ENCODE measurements around the gene STARD4. TPM values are rescaled to one million over a fixed set of nuclear protein-coding genes. Genes with fewer than 3 reads are reported as not detected.

Gene STARD4
- total and polyA plus RNA-seq, 7 experiments from 2014 or later = 3.7 to 70.8 (median 12.3) TPM

DNA sequence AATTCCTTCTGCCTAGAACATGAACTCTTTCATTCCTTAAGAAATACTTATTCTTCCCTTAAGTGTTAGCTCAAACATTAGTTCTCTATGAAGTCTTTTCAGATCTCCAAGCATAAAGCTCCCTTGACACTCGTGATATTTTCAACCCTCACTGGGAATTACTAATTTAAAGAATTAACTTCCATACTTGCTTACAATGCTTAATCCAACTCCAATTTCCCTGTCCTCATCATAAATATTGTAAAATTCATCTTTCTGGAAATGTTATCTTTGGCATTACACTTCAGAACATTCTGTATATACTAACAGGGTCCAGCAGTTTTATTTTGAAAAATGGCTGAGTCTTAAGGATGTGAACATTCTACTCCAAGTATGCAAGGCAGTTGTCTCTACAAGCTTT, 7.2 kb downstream of the STARD4 start:
- peak overlapping the region in 1 of 9 donors; percentile 0 for H3K27ac Mint-ChIP-seq
- no peaks in the 10 kb centered on the region for H3K9me3 Mint-ChIP-seq
- H3K36me3 Mint-ChIP-seq = peaks cover 0 to 21% (median 0%) of the 10 kb centered on the region in 5 donors
- H3K27me3 Mint-ChIP-seq = no peaks in the 10 kb centered on the region
- Histone ChIP-seq H3K9me3 (ENCODE audit: control insufficient read depth in 2 of 3, low read length in 3 of 3) (no peaks in the 10 kb centered on the region), H3K4me1 (ENCODE audit: control insufficient read depth in 2 of 2, insufficient read depth in 2 of 2, low read length in 2 of 2) (peaks cover 0 to 3% of the 10 kb centered on the region in 2 donors), H3K4me3 (ENCODE audit: low read length) (no peak overlapping the region), H3K36me3 (ENCODE audit: control insufficient read depth in 2 of 3, insufficient read depth in 3 of 3, low read length in 3 of 3) (no peaks in the 10 kb centered on the region), H3K27ac (ENCODE audit: low read depth, low read length) (no peak overlapping the region), H3K27me3 (ENCODE audit: control insufficient read depth in 2 of 2, insufficient read depth in 2 of 2, low read length in 2 of 2) (no peaks in the 10 kb centered on the region)
- ATAC-seq (no peak), DNase-seq (no peak)
- ChIA-PET CTCF (no interaction called here), POLR2A (interaction anchor here (1.0 kb wide), 2 partner anchors 12 to 18 kb away, joined by 4 to 5 read pairs; no protein-coding TSS in a partner anchor)
- H3K4me3 Mint-ChIP-seq = no peak overlapping the region
- intact Hi-C loops (cut with micrococcal nuclease) = no loop called here
- H3K4me1 Mint-ChIP-seq = peaks cover 4 to 56% (median 6%) of the 10 kb centered on the region in 7 donors

DNA sequence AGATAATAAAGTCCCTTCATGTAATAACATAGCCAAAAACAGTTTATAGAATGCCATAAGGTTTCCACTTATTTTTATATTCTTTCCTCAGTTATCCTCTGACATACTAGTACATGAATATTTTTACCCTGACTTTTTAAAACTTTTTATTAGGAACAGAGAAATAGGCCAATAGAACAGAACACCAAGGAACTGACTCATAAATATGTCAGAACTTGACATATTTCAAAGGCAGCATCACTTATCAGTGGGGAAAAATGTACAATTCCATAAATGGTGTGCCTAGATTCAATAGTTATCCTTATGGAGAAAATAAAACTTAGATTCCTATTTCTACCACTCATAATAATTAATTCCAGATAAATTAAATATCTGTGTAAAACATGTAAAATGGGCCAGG, 9.4 kb downstream of the STARD4 start:
- H3K4me1 Mint-ChIP-seq = peaks cover 0 to 58% (median 6%) of the 10 kb centered on the region in 7 donors
- no peak overlapping the region for H3K4me3 Mint-ChIP-seq
- peaks cover 0 to 26% (median 3%) of the 10 kb centered on the region in 5 donors for H3K36me3 Mint-ChIP-seq
- H3K9me3 Mint-ChIP-seq = no peaks in the 10 kb centered on the region
- Histone ChIP-seq H3K36me3 (ENCODE audit: control insufficient read depth in 2 of 3, insufficient read depth in 3 of 3, low read length in 3 of 3) (peaks cover 0 to 7% (median 0%) of the 10 kb centered on the region in 3 experiments), H3K9me3 (ENCODE audit: control insufficient read depth in 2 of 3, low read length in 3 of 3) (no peaks in the 10 kb centered on the region), H3K4me1 (ENCODE audit: control insufficient read depth in 2 of 2, insufficient read depth in 2 of 2, low read length in 2 of 2) (peaks cover 0 to 3% of the 10 kb centered on the region in 2 donors), H3K27me3 (ENCODE audit: control insufficient read depth in 2 of 2, insufficient read depth in 2 of 2, low read length in 2 of 2) (no peaks in the 10 kb centered on the region), H3K27ac (ENCODE audit: low read depth, low read length) (no peak overlapping the region), H3K4me3 (ENCODE audit: low read length) (no peak overlapping the region)
- intact Hi-C loops (cut with micrococcal nuclease) = no loop called here
- DNase-seq (no peak), ATAC-seq (no peak)
- no peaks in the 10 kb centered on the region for H3K27me3 Mint-ChIP-seq
- ChIA-PET CTCF (no interaction called here), POLR2A (no interaction called here)
- H3K27ac Mint-ChIP-seq = no peak overlapping the region

DNA sequence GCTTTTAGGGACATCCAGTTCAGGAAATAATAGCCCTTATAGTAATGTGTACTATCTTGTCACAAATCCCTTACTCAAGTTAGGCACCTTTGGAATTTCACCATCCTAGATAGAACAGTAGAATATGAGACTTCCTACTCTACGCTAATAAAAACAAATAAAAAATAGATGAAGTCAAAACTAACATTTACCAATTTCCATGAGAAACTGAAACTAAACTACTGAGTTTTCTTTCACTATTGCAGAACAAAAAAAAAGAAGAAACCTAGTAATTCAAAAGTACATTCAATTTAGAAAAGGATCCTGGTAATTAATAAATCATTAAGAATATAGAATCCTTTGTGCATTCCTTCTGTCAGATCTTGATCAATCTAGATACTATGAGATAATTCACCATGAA, 14.0 kb downstream of the STARD4 start:
- peaks cover 0 to 12% (median 0%) of the 10 kb centered on the region in 3 experiments for H3K36me3 ChIP-seq (ENCODE audit: control insufficient read depth in 2 of 3, insufficient read depth in 3 of 3, low read length in 3 of 3)
- Mint-ChIP-seq H3K4me1 (peaks cover 0 to 50% (median 8%) of the 10 kb centered on the region in 7 donors), H3K27me3 (no peaks in the 10 kb centered on the region), H3K9me3 (peaks cover 0 to 3% (median 0%) of the 10 kb centered on the region in 11 donors), H3K36me3 (peaks cover 3 to 40% (median 8%) of the 10 kb centered on the region in 5 donors), H3K27ac (peak overlapping the region; percentile 5 to 83 (median 59)), H3K4me3 (peak overlapping the region in 1 of 10 donors; percentile 24)
- DNase-seq (no peak), ATAC-seq (no peak)
- no peak overlapping the region for H3K4me3 ChIP-seq (ENCODE audit: low read length)
- no peaks in the 10 kb centered on the region for H3K27me3 ChIP-seq (ENCODE audit: control insufficient read depth in 2 of 2, insufficient read depth in 2 of 2, low read length in 2 of 2)
- intact Hi-C loops (cut with micrococcal nuclease) = no loop called here
- H3K9me3 ChIP-seq (ENCODE audit: control insufficient read depth in 2 of 3, low read length in 3 of 3) = no peaks in the 10 kb centered on the region
- POLR2A ChIA-PET = no interaction called here
- CTCF ChIA-PET = no interaction called here
- H3K4me1 ChIP-seq (ENCODE audit: control insufficient read depth in 2 of 2, insufficient read depth in 2 of 2, low read length in 2 of 2) = no peaks in the 10 kb centered on the region
- H3K27ac ChIP-seq (ENCODE audit: low read depth, low read length) = no peak overlapping the region

DNA sequence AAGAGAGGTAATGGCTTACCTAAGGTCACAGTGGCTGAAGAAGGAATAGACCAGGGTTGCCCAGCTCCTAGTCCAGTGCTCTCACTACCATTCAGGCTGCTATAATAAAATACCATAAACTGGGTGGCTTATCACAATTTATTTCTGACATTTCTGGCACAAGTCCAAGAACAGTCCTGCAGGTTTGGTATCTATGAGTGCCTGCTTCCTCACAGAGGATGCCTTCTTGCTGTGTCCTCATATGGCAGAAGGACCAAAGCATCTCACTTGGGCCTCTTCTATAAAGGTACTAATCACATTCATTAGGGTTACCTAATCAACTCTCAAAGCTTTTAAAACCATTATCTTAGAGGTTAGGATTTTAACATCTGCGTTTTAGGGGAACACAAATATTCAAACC, 17.2 kb downstream of the STARD4 start:
- ATAC-seq = no peak

DNA sequence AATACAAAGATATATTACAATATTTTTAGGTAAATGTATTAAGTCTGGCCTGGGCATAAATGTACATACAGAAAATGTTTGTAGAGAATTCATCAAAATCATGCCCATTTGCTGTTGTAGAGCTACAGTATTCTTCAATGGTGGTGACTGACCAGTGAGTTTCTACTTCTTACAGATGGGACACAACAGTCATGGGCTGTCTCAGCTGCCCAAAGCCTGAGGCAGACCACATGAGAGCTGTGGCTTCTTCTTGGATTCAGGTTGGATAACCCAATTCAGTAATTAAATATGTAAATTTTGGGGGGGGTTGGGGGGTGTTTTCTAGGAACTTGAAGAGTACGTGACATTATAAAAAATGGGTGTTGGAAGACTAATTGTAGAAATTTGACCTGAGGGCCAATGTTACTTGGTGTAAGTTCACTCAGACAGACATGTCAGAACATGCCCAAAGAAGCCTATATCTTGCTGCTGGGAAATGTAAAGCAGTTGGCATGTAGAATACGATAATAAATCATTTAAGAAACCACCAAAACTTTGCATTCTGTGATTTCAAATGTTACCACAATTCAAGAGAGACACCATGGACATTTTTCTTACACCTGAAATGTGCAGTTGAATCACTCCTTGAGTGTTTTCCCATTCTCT, 17.9 kb downstream of the STARD4 start:
- H3K27me3 ChIP-seq (ENCODE audit: control insufficient read depth in 2 of 2, insufficient read depth in 2 of 2, low read length in 2 of 2) = no peaks in the 10 kb centered on the region
- H3K36me3 ChIP-seq (ENCODE audit: control insufficient read depth in 2 of 3, insufficient read depth in 3 of 3, low read length in 3 of 3) = peaks cover 0 to 11% (median 0%) of the 10 kb centered on the region in 3 experiments
- no peak overlapping the region for H3K4me3 Mint-ChIP-seq
- H3K4me3 ChIP-seq (ENCODE audit: low read length) = no peak overlapping the region
- intact Hi-C loops (cut with micrococcal nuclease) = no loop called here
- H3K36me3 Mint-ChIP-seq = peaks cover 4 to 40% (median 15%) of the 10 kb centered on the region in 5 donors
- ChIA-PET CTCF (no interaction called here), POLR2A (interaction anchor here (0.6 to 1.2 kb wide), 2 partner anchors 15 to 212 kb away, joined by 3 read pairs; no protein-coding TSS in a partner anchor)
- DNase-seq (no peak), ATAC-seq (no peak)
- H3K9me3 Mint-ChIP-seq = peaks cover 0 to 3% (median 0%) of the 10 kb centered on the region in 11 donors
- peaks cover 0 to 41% (median 11%) of the 10 kb centered on the region in 7 donors for H3K4me1 Mint-ChIP-seq
- H3K9me3 ChIP-seq (ENCODE audit: control insufficient read depth in 2 of 3, low read length in 3 of 3) = no peaks in the 10 kb centered on the region
- H3K27me3 Mint-ChIP-seq = no peaks in the 10 kb centered on the region
- no peak overlapping the region for H3K27ac ChIP-seq (ENCODE audit: low read depth, low read length)
- H3K27ac Mint-ChIP-seq = peak overlapping the region in 6 of 9 donors; percentile 3 to 77 (median 54)
- no peaks in the 10 kb centered on the region for H3K4me1 ChIP-seq (ENCODE audit: control insufficient read depth in 2 of 2, insufficient read depth in 2 of 2, low read length in 2 of 2)

More for the DNA sequence above, 17.2 kb downstream of the STARD4 start:
- H3K4me3 ChIP-seq (ENCODE audit: low read length) = no peak overlapping the region
- CTCF ChIA-PET = no interaction called here
- peaks cover 0 to 3% (median 0%) of the 10 kb centered on the region in 11 donors for H3K9me3 Mint-ChIP-seq
- peaks cover 0 to 12% (median 0%) of the 10 kb centered on the region in 3 experiments for H3K36me3 ChIP-seq (ENCODE audit: control insufficient read depth in 2 of 3, insufficient read depth in 3 of 3, low read length in 3 of 3)
- H3K27me3 ChIP-seq (ENCODE audit: control insufficient read depth in 2 of 2, insufficient read depth in 2 of 2, low read length in 2 of 2) = no peaks in the 10 kb centered on the region
- POLR2A ChIA-PET = interaction anchor here (0.6 kb wide), 1 partner anchor 213 kb away, joined by 3 read pairs; no protein-coding TSS in a partner anchor
- H3K36me3 Mint-ChIP-seq = peaks cover 7 to 40% (median 13%) of the 10 kb centered on the region in 5 donors
- peak overlapping the region in 6 of 9 donors; percentile 9 to 77 (median 46) for H3K27ac Mint-ChIP-seq
- no peak overlapping the region for H3K4me3 Mint-ChIP-seq
- H3K4me1 ChIP-seq (ENCODE audit: control insufficient read depth in 2 of 2, insufficient read depth in 2 of 2, low read length in 2 of 2) = no peaks in the 10 kb centered on the region
- H3K27me3 Mint-ChIP-seq = no peaks in the 10 kb centered on the region
- H3K27ac ChIP-seq (ENCODE audit: low read depth, low read length) = no peak overlapping the region
- intact Hi-C loops (cut with micrococcal nuclease) = no loop called here
- no peak for DNase-seq
- peaks cover 0 to 45% (median 8%) of the 10 kb centered on the region in 7 donors for H3K4me1 Mint-ChIP-seq
- no peaks in the 10 kb centered on the region for H3K9me3 ChIP-seq (ENCODE audit: control insufficient read depth in 2 of 3, low read length in 3 of 3)

DNA sequence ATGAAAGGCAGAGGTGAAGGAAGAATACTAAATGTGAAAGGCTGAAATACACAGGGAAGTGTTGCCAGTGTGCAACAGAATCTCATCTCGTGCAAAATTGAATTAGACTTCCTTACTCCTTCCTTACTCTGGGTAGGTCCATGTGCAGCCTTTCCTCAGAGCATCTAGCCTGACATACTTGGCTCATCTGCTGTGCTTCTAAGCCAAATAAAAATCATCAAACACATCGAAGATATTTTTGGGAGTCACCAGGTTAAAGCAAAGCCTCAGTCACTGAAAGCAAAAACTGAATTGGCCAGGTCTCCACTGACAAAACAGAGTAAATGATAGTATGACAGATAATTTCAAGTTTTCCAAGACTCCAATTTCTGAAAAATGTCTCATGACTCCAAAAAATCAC, 19.3 kb downstream of the STARD4 start:
- Histone ChIP-seq H3K4me3 (ENCODE audit: low read length) (no peak overlapping the region), H3K27me3 (ENCODE audit: control insufficient read depth in 2 of 2, insufficient read depth in 2 of 2, low read length in 2 of 2) (no peaks in the 10 kb centered on the region), H3K9me3 (ENCODE audit: control insufficient read depth in 2 of 3, low read length in 3 of 3) (no peaks in the 10 kb centered on the region), H3K36me3 (ENCODE audit: control insufficient read depth in 2 of 3, insufficient read depth in 3 of 3, low read length in 3 of 3) (peaks cover 0 to 10% (median 0%) of the 10 kb centered on the region in 3 experiments), H3K4me1 (ENCODE audit: control insufficient read depth in 2 of 2, insufficient read depth in 2 of 2, low read length in 2 of 2) (no peaks in the 10 kb centered on the region), H3K27ac (ENCODE audit: low read depth, low read length) (peak overlapping the region; percentile 3)
- peaks cover 7 to 35% (median 20%) of the 10 kb centered on the region in 5 donors for H3K36me3 Mint-ChIP-seq
- ATAC-seq = no peak
- no peaks in the 10 kb centered on the region for H3K27me3 Mint-ChIP-seq
- ChIA-PET POLR2A (interaction anchor here (1.1 to 1.6 kb wide), 2 partner anchors 9 to 12 kb away, joined by 3 to 4 read pairs; no protein-coding TSS in a partner anchor), CTCF (no interaction called here)
- peaks cover 0 to 27% (median 7%) of the 10 kb centered on the region in 7 donors for H3K4me1 Mint-ChIP-seq
- no peak for DNase-seq
- peak overlapping the region in 7 of 9 donors; percentile 9 to 76 (median 53) for H3K27ac Mint-ChIP-seq
- intact Hi-C loops (cut with micrococcal nuclease) = no loop called here
- H3K4me3 Mint-ChIP-seq = no peak overlapping the region
- H3K9me3 Mint-ChIP-seq = peaks cover 0 to 3% (median 0%) of the 10 kb centered on the region in 11 donors

Measured in naive thymus-derived CD4-positive, alpha-beta T cell (primary cell).